Measurements from ENCODE around the gene KRT14.

DNA sequence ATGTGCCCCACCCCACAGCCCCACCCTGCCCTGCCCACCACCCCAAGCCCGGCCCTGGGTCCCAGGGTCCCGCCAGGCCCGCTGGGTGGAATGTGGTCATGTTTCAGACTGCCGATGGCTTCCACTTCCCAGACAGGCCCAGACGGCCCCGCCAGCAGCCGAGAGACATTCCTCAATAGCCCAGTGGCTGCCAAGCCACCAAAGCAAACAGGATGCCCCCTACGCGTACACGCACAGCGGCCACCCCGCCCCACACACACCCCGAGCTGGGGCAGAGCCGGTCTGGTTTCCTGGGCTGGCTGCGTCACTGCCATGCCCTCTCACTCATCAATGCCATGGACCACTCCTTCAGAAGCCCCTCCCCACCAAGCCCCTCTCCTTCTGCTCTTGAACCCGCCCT, 38.9 kb upstream of the KRT14 start:
- no peak for TF ChIP-seq CTCF (conservative IDR thresholded peaks at IDR 0.05; ENCODE audit: low read length)
- TF ChIP-seq EZH2phosphoT487 (IDR thresholded peaks at IDR 0.05; ENCODE audit: borderline replicate concordance, low read depth, low read length), result no peak
